Mammary epithelial cell (primary cell): Measurements from ENCODE around the gene SHB.

Experiments
- CTCF ChIP-seq, 2 donors: IDR thresholded peaks in 1 of 2; conservative IDR thresholded peaks in 1 of 2; 2 replicates each; pipeline ENCODE4 v1.5.1; 2011 to 2012; ENCODE audit warnings: inconsistent platforms in 2 of 2, low read length in 2 of 2, mild to moderate bottlenecking in 2 of 2, control low read depth in 1 of 2, low read depth in 1 of 2; ENCODE audit not compliant: insufficient read depth in 1 of 2; ENCODE audit errors: extremely low read depth in 1 of 2
- EZH2 ChIP-seq: IDR thresholded peaks from 2 replicates; pipeline ENCODE4 v1.6.1; 2012; ENCODE audit warnings: low read length, inconsistent platforms, borderline replicate concordance

- no peak for TF ChIP-seq CTCF (conservative IDR thresholded peaks at IDR 0.05 in 1 of 2, IDR thresholded peaks at IDR 0.05 in 1 of 2; ENCODE audit: extremely low read depth in 1 of 2, insufficient read depth in 1 of 2, low read depth in 1 of 2, low read length in 2 of 2)
- no peak for TF ChIP-seq EZH2
These were observed 146.5 kb downstream of the SHB start for GRCh38 chr9:37922363-37923117.
